B cell (primary cell): ENCODE data around the gene WDR64. TPM values are rescaled to one million over a fixed set of nuclear protein-coding genes. Genes with fewer than 3 reads are reported as not detected.

Experiments
- ATAC-seq: fragments of 200-7000 bp; cut with Tn5 transposase; one replicate; pipeline ENCODE4 v1.10.0; 2021; ENCODE audit warnings: low read depth, mild to moderate bottlenecking, moderate number of reproducible peaks, moderate library complexity
- CTCF ChIA-PET: fragments of 350-600 bp; sonication (Branson Sonifier 250); formaldehyde crosslinking; loops from one replicate; lab custom pipeline; 2021; ENCODE audit warnings: antibody characterized with exemption, inconsistent platforms; lab: Charles Lee
- POLR2A ChIA-PET: fragments of 350-600 bp; sonication (Branson Sonifier 250); formaldehyde crosslinking; loops from one replicate; lab custom pipeline; 2021; ENCODE audit warnings: antibody characterized with exemption; lab: Charles Lee
- DNase-seq: peaks from one replicate; pipeline ENCODE4 v3.0.0; 2013
- H2AFZ ChIP-seq: 2 replicates; pipeline ENCODE4 v1.6.1; 2012; ENCODE audit warnings: mild to moderate bottlenecking, low read depth, low read length; ENCODE audit not compliant: insufficient read depth, poor library complexity, severe bottlenecking
- H3K27ac ChIP-seq, 2 donors: 1 replicate in 1 of 2; 2 replicates in 1 of 2; pipeline ENCODE4 v1.5.1; 2012 to 2013; ENCODE audit warnings: low read length in 2 of 2, mild to moderate bottlenecking in 2 of 2, moderate library complexity in 1 of 2
- H3K27me3 ChIP-seq, 4 experiments: fragments of 200-600 bp in 1 of 4; sonication (generic) in 1 of 4; replicated peaks in 1 of 4; 1 replicate in 2 of 4; 2 replicates in 2 of 4; pipeline versions ENCODE4 v1.6.1 to v1.7.0; 2013 to 2016; ENCODE audit warnings: low read length in 3 of 4, mild to moderate bottlenecking in 2 of 4, mixed read lengths in 1 of 4, moderate library complexity in 1 of 4; ENCODE audit not compliant: insufficient read depth in 4 of 4, control insufficient read depth in 3 of 4; ENCODE audit errors: control extremely low read depth in 1 of 4
- H3K36me3 ChIP-seq, 2 experiments: replicated peaks in 1 of 2; 1 replicate in 1 of 2; 2 replicates in 1 of 2; pipeline versions ENCODE4 v1.6.1 to v1.7.1; 2013; ENCODE audit warnings: low read length in 1 of 2; ENCODE audit not compliant: insufficient read depth in 2 of 2, control insufficient read depth in 1 of 2; ENCODE audit errors: control extremely low read depth in 1 of 2, extremely low read depth in 1 of 2
- H3K4me1 ChIP-seq, 2 donors: fragments of 200-600 bp in 1 of 2; sonication (generic) in 1 of 2; 1 replicate in 1 of 2; 2 replicates in 1 of 2; pipeline versions ENCODE4 v1.5.1 to v1.6.1; 2013 to 2017; ENCODE audit warnings: low read length in 2 of 2; ENCODE audit not compliant: control insufficient read depth in 2 of 2, insufficient read depth in 2 of 2
- H3K4me2 ChIP-seq: replicated peaks from 2 replicates; pipeline ENCODE3; 2012; ENCODE audit warnings: mild to moderate bottlenecking, low read depth, low read length; ENCODE audit not compliant: poor library complexity, severe bottlenecking
- H3K4me3 ChIP-seq, 5 experiments: fragments of 200-600 bp in 1 of 5; sonication (generic) in 1 of 5; 1 replicate in 3 of 5; 2 replicates in 2 of 5; pipeline versions ENCODE4 v1.5.1 to v1.7.0; 2011 to 2016; ENCODE audit warnings: low read length in 4 of 5, mild to moderate bottlenecking in 4 of 5, low read depth in 2 of 5, control low read depth in 1 of 5, moderate library complexity in 1 of 5; ENCODE audit not compliant: insufficient read depth in 1 of 5; ENCODE audit errors: control extremely low read depth in 1 of 5, extremely low read depth in 1 of 5
- H3K79me2 ChIP-seq: fragments of 200-600 bp; sonication (generic); one replicate; pipeline ENCODE4 v1.6.0; 2016; ENCODE audit warnings: low read length; ENCODE audit not compliant: control insufficient read depth, insufficient read depth
- H3K9ac ChIP-seq: fragments of 200-600 bp; sonication (generic); 2 replicates; pipeline ENCODE4 v1.6.1; 2017; ENCODE audit warnings: mild to moderate bottlenecking, low read length, moderate library complexity
- H3K9me3 ChIP-seq, 3 donors: one replicate each; pipeline versions ENCODE4 v1.6.1 to v1.7.1; 2013; ENCODE audit warnings: low read length in 2 of 3; ENCODE audit not compliant: control insufficient read depth in 2 of 3, insufficient read depth in 1 of 3; ENCODE audit errors: control extremely low read depth in 1 of 3
- H4K20me1 ChIP-seq: 2 replicates; pipeline ENCODE4 v1.6.0; 2012; ENCODE audit warnings: mild to moderate bottlenecking, low read length; ENCODE audit not compliant: insufficient read depth, control insufficient read depth, poor library complexity, severe bottlenecking
- H3K27ac Mint-ChIP-seq: one replicate; pipeline ENCODE4 v1.8.0; 2021; ENCODE audit warnings: mixed read lengths
- H3K27me3 Mint-ChIP-seq: one replicate; pipeline ENCODE4 v1.8.0; 2021; ENCODE audit warnings: mixed read lengths
- H3K4me1 Mint-ChIP-seq: one replicate; pipeline ENCODE4 v1.8.0; 2021; ENCODE audit warnings: mixed read lengths
- H3K4me3 Mint-ChIP-seq: one replicate; pipeline ENCODE4 v1.8.0; 2021; ENCODE audit warnings: mixed read lengths
- H3K9me3 Mint-ChIP-seq: one replicate; pipeline ENCODE4 v1.8.0; 2022; ENCODE audit warnings: mixed read lengths; ENCODE audit not compliant: insufficient read depth
- EZH2 ChIP-seq: IDR thresholded peaks from 2 replicates; pipeline ENCODE4 v1.6.1; 2012; ENCODE audit warnings: borderline replicate concordance, low read depth, mild to moderate bottlenecking, moderate library complexity, low read length; ENCODE audit not compliant: insufficient read depth, poor library complexity, severe bottlenecking
- WGBS: methylation state at CpG from one replicate; pipeline ENCODE4 v1.1.5; 2013; ENCODE audit warnings: missing lambda C conversion rate; ENCODE audit not compliant: insufficient coverage; 5-methylcytosine and 5-hydroxymethylcytosine counted together
- intact Hi-C: fragments of 100-400 bp; cut with micrococcal nuclease; formaldehyde crosslinking; loops from one replicate; pipeline ENCODE4 v1.10.0; 2022
- polyA plus RNA-seq: library from polyadenylated mRNA; depleted of rRNA; stranded (reverse); fragments of >200 nt; gene quantifications from 2 replicates; pipeline ENCODE4 v1.2.3, GENCODE V29; 2012
- total RNA-seq, 2 donors: library from RNA; stranded (reverse); fragments of 120-200 nt in 1 of 2; gene quantifications; 1 replicate in 1 of 2; 2 replicates in 1 of 2; pipeline versions ENCODE4 v1.2.3 to v1.2.4, GENCODE V29; 2013 to 2022
- TF ChIP-seq, protein P1 (sequence below): fragments of 200-600 bp; IDR thresholded peaks from one replicate; pipeline ENCODE4 v1.8.0; 2022; ENCODE audit warnings: antibody characterized with exemption, mild to moderate bottlenecking

Gene WDR64
- total and polyA plus RNA-seq, 2 donors (not counting 1 experiment from before 2014, with no cell fraction given), result 0.13 TPM; not detected in 1

DNA sequence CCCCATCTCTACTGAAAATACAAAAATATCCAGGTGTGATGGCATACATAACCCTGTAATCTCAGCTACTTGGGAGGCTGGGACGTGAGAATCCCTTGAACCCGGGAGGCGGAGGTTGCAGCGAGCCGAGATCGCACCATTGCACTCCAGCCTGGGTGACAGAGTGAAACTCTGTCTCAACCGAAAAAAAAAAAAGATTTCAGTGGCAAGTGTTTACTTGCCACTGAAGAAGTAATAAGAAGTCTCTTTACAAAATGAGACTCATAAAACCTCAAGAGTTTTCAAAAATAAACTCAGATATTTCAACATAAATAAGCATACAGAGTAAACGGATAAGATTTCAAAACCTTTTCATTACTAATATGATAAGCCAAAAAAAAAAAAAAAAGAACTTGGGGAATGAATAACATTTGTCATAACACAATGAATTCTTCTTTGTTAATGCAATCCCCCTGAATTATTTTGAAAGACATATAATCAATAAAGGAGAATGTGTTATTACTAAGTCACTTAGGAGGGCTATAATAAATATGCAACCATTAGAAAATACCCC is 161.8 kb downstream of the WDR64 start:
- H3K9me3 Mint-ChIP-seq, result no peaks in the 10 kb centered on the region
- Histone ChIP-seq H3K4me2 (no peak overlapping the region), H4K20me1 (no peaks in the 10 kb centered on the region), H3K79me2 (no peaks in the 10 kb centered on the region), H3K9ac (no peak overlapping the region), H3K9me3 (no peaks in the 10 kb centered on the region), H3K27me3 (no peaks in the 10 kb centered on the region), H3K36me3 (no peaks in the 10 kb centered on the region), H3K4me1 (peaks cover 7 to 11% of the 10 kb centered on the region in 2 donors), H3K27ac (no peak overlapping the region), H2AFZ (no peak overlapping the region), H3K4me3 (no peak overlapping the region)
- no peak overlapping the region for H3K27ac Mint-ChIP-seq
- ChIA-PET POLR2A (no interaction called here), CTCF (no interaction called here)
- peaks cover 10% of the 10 kb centered on the region for H3K4me1 Mint-ChIP-seq
- peaks cover 7% of the 10 kb centered on the region for H3K27me3 Mint-ChIP-seq
- intact Hi-C loops, result no loop called here
- no peak for ATAC-seq
- no peak overlapping the region for H3K4me3 Mint-ChIP-seq
- TF ChIP-seq, protein P1, sequence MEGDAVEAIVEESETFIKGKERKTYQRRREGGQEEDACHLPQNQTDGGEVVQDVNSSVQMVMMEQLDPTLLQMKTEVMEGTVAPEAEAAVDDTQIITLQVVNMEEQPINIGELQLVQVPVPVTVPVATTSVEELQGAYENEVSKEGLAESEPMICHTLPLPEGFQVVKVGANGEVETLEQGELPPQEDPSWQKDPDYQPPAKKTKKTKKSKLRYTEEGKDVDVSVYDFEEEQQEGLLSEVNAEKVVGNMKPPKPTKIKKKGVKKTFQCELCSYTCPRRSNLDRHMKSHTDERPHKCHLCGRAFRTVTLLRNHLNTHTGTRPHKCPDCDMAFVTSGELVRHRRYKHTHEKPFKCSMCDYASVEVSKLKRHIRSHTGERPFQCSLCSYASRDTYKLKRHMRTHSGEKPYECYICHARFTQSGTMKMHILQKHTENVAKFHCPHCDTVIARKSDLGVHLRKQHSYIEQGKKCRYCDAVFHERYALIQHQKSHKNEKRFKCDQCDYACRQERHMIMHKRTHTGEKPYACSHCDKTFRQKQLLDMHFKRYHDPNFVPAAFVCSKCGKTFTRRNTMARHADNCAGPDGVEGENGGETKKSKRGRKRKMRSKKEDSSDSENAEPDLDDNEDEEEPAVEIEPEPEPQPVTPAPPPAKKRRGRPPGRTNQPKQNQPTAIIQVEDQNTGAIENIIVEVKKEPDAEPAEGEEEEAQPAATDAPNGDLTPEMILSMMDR, result no peak
- TF ChIP-seq EZH2, result no peak
- DNase-seq, result no peak
- 97% methylated on average over 6 of the region's 8 CpGs for WGBS

DNA sequence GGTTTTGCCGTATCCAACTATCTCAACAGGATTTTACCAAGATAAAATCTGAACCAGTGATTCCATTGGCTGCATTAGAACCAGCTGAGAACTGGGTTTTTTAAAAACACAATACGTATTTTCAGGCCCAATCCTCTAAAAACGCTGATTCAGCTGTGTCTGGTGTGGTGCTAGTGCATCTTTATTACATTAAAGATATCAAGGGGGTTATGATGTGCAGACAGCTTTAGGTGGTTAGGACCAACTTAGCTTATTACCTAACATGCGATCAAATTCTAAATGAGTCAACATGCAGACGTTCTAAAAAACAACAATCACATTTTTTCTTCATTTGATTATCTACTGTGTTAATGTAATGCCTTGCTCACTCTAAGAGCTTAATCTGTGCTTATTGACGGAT is 163.9 kb downstream of the WDR64 start:
- H3K27me3 ChIP-seq, result no peaks in the 10 kb centered on the region
- TF ChIP-seq, protein P1, result no peak
- no peak for TF ChIP-seq EZH2
- no peaks in the 10 kb centered on the region for H3K79me2 ChIP-seq
- no peak overlapping the region for H3K4me2 ChIP-seq
- WGBS, result 100% methylated on average over 1 of the region's 6 CpGs
- DNase-seq, result no peak
- H3K4me3 Mint-ChIP-seq, result no peak overlapping the region
- peaks cover 10% of the 10 kb centered on the region for H3K4me1 Mint-ChIP-seq
- no peak overlapping the region for H3K27ac Mint-ChIP-seq
- H4K20me1 ChIP-seq, result no peaks in the 10 kb centered on the region
- peaks cover 7% of the 10 kb centered on the region for H3K27me3 Mint-ChIP-seq
- ChIA-PET CTCF (interaction anchor here (0.7 kb wide), 1 partner anchor 37 kb away, joined by 3 read pairs; no protein-coding TSS in a partner anchor), POLR2A (no interaction called here)
- no peak overlapping the region for H2AFZ ChIP-seq
- no peaks in the 10 kb centered on the region for H3K36me3 ChIP-seq
- H3K4me3 ChIP-seq, result no peak overlapping the region
- H3K9ac ChIP-seq, result no peak overlapping the region
- no peak for ATAC-seq
- peaks cover 7 to 11% of the 10 kb centered on the region in 2 donors for H3K4me1 ChIP-seq
- H3K9me3 ChIP-seq, result no peaks in the 10 kb centered on the region
- H3K27ac ChIP-seq, result no peak overlapping the region
- intact Hi-C loops, result no loop called here
- H3K9me3 Mint-ChIP-seq, result no peaks in the 10 kb centered on the region
